Colonic mucosa (tissue), 4 donors: ENCODE measurements around the gene SWAP70. TPM values are rescaled to one million over a fixed set of nuclear protein-coding genes. Genes with fewer than 3 reads are reported as not detected.

Experiments used
- DNase-seq: peaks from one replicate; pipeline ENCODE4 v3.0.0-alpha.2; 2020
- H3K27ac ChIP-seq: fragments of 200-600 bp; one replicate; pipeline ENCODE4 v1.8.0; 2021
- H3K27me3 ChIP-seq: fragments of 200-600 bp; one replicate; pipeline ENCODE4 v1.8.0; 2021
- H3K36me3 ChIP-seq: fragments of 200-600 bp; one replicate; pipeline ENCODE4 v1.8.0; 2021
- H3K4me1 ChIP-seq: fragments of 200-600 bp; one replicate; pipeline ENCODE4 v1.8.0; 2021; ENCODE audit warnings: mild to moderate bottlenecking
- H3K4me3 ChIP-seq: fragments of 200-600 bp; one replicate; pipeline ENCODE4 v1.8.0; 2021
- H3K9ac ChIP-seq, 2 donors: one replicate each; pipeline ENCODE4 v1.7.0; 2013; ENCODE audit warnings: control low read depth in 2 of 2, low read depth in 2 of 2, low read length in 2 of 2
- H3K9me3 ChIP-seq: fragments of 200-600 bp; one replicate; pipeline ENCODE4 v1.8.0; 2021
- CTCF ChIP-seq: fragments of 200-600 bp; IDR thresholded peaks from one replicate; pipeline ENCODE4 v1.8.0; 2022; ENCODE audit warnings: antibody characterized with exemption, mild to moderate bottlenecking
- intact Hi-C: fragments of 100-400 bp; cut with DNase I; formaldehyde crosslinking; loops from one replicate; pipeline ENCODE4 v1.14.1; 2022
- total RNA-seq, 2 donors: library from RNA; stranded (reverse); fragmentation: NEBNext Ultra II Directional in 1 of 2; extraction: Animal tissue kit (Norgen Biotek cat#: 25700) in 1 of 2; gene quantifications; one replicate each; pipeline ENCODE4 v1.2.1, GENCODE V29; 2021
- donor health status: healthy.
- donor health status: DM: no; HTN: no; CAD: no.
- donor health status: DM: no; HTN: no; CAD: no.

Gene SWAP70
- total RNA-seq, 2 donors from 2014 or later = 13.1 to 21.2 TPM

GRCh38 chr11:9710852-9711251 is 47.0 kb downstream of the SWAP70 start:
- Histone ChIP-seq H3K9ac (no peak overlapping the region), H3K36me3 (no peaks in the 10 kb centered on the region), H3K4me3 (no peak overlapping the region), H3K4me1 (no peaks in the 10 kb centered on the region), H3K9me3 (no peaks in the 10 kb centered on the region), H3K27me3 (no peaks in the 10 kb centered on the region), H3K27ac (no peak overlapping the region)
- intact Hi-C loops = no loop called here
- no peak for DNase-seq
- no peak for TF ChIP-seq CTCF

GRCh38 chr11:9711454-9712307 is 47.8 kb downstream of the SWAP70 start:
- no peak for TF ChIP-seq CTCF
- no peaks in the 10 kb centered on the region for H3K27me3 ChIP-seq
- intact Hi-C loops = no loop called here

DNA sequence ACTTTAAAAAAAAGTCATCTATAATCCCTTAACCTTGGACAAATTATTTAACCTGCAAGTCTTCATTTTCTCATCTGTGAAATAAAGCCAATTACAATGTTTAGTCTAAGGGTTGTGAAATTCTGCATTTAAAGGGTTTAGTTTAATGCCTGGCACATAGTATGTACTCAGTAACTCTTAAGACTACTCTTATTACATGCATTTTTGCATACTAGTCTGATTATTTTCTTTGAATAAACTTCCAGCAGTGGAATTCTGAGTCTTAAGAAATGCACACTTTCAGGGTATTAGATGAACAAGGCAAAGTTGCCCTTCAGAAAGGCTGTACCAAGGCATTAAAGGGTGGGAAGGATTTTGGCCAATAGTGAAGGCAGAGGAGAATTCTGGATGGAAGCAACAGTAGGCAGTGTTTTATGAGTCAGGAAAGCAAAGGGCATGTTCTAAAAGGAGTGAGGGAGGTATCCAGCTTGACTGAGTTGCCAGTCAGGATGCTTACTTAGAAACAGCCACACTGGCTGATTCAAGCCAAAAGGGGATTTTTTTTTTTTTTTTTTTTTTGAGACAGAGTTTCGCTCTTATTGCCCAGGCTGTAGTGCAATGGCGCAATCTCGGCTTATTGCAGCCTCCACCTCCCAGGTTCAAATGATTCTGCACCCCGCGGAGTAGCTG is 50.5 kb downstream of the SWAP70 start:
- H3K9me3 ChIP-seq = no peaks in the 10 kb centered on the region
- H3K4me1 ChIP-seq = no peaks in the 10 kb centered on the region
- no peak for TF ChIP-seq CTCF
- no peaks in the 10 kb centered on the region for H3K36me3 ChIP-seq
- H3K9ac ChIP-seq = no peak overlapping the region
- DNase-seq = no peak
- no peaks in the 10 kb centered on the region for H3K27me3 ChIP-seq
- intact Hi-C loops = no loop called here
- no peak overlapping the region for H3K4me3 ChIP-seq
- no peak overlapping the region for H3K27ac ChIP-seq

More at GRCh38 chr11:9711454-9712307, 47.8 kb downstream of the SWAP70 start:
- Histone ChIP-seq H3K9ac (no peak overlapping the region), H3K4me1 (no peaks in the 10 kb centered on the region), H3K27ac (no peak overlapping the region), H3K4me3 (no peak overlapping the region), H3K36me3 (no peaks in the 10 kb centered on the region), H3K9me3 (no peaks in the 10 kb centered on the region)
- DNase-seq = no peak

DNA sequence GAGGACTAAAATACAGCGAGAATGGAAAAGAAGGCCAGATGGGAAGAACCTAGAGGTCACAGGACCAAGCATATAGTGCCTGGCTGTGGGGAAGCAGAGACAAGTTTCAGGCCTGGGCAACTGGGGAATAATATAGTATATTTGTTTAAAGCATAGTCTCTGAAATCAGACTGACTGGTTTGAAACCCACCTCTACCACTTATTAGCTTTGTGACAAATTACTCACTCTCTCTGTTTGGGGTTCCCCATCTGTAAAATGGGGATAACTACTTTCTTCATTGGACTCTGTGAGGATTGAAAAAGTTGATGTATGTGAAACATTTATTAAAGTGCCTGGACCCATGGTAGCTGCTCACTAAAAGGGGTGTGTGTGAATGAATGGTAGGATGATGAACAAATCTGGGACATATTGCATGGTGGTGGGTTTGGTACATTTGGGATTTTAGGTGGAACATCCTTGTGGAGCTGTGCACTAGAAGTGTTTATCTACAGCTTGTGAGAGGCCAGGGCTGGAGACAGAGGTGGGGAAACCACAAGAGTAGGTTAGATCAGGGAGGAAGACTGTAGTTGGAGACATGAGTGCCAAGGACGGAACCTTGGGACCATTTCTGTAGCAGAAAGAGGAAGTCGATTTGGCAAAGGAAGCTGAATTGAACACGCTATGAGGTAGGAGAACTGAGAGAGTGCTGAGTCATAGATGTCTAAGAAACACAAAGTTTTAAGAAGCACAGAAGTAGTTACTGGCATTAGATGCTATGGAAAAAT is 52.6 kb downstream of the SWAP70 start:
- H3K9ac ChIP-seq = no peak overlapping the region
- no peak overlapping the region for H3K27ac ChIP-seq
- intact Hi-C loops = no loop called here

More for the DNA sequence above, 52.6 kb downstream of the SWAP70 start:
- no peak for TF ChIP-seq CTCF
- no peaks in the 10 kb centered on the region for H3K27me3 ChIP-seq
- H3K9me3 ChIP-seq = no peaks in the 10 kb centered on the region
- H3K4me3 ChIP-seq = no peak overlapping the region
- no peaks in the 10 kb centered on the region for H3K4me1 ChIP-seq
- no peaks in the 10 kb centered on the region for H3K36me3 ChIP-seq
- DNase-seq = no peak
